HG02678 (cell line): ENCODE measurements around the gene OLFM1.
"Not testable (repeated sequence)": the region's sequence is repeated elsewhere in the genome, so short reads cannot be mapped to it uniquely, and the experiment has no call there.

Experiments used
- ATAC-seq: cut with Tn5 transposase; IDR thresholded peaks from one replicate; pipeline ENCODE4 v1.9.1; 2021; ENCODE audit warnings: mild to moderate bottlenecking, moderate library complexity; ENCODE audit not compliant: unreplicated experiment

OLFM1 gene

DNA sequence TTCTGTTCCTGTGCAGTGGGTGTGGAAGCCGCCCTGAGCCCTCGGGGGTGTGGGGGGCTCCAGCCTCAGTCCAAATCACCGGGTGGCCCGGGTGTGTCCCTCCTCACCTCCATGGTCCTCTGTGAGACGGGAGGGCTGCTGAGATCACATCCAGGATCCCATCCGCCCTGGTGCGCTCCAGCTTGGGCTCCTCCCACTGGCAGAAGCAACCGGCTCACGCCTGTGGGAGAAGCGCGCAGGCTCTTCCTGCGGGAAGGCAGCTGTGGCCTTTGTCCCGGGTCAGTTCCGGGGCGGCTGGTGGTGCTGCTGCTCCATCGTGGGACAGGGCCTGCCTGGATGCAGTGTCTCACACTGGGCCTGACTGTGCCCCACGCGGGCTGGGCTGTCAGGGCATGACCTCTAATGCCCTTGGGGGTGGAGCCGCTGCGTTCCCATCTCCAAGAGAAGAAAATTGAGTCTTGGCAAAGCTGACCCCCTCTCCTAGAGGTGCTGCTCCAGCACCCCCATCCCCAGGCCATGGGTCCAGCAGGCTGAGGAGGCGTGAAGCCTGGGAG, 18.5 kb downstream of the OLFM1 start:
- no peak for ATAC-seq

DNA sequence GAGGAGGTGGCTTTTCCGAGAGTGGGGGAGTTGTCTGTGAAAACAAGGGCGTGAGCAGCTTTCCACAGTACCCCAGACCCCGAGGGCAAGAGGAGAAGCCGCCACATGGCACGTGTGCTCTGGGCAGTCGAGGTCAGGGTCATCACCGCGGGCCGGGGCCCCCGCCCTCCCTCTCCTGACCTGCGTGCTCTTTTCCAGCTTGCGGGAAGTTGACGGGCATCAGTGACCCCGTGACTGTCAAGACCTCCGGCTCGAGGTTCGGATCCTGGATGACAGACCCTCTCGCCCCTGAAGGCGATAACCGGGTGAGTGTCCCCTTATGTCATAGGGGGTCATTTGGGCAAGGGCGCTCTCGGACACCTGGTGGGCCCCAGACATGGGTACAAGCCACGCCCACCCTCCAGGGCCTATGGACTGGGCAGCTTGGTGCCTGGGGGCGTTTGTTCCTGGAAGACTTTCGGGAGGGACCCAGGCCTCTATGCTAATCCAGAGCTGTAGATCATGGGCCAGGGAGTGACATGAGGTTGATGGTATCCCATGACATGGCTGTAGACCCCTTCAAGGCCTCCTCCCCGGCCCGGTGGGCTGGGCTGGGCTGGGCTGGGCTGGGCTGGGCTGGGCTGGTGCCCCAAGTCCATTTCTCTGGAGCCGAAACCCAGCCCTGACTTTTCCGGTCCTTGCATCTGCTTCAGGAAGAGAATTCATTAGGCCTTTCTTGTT, 19.2 kb downstream of the OLFM1 start:
- no peak for ATAC-seq

DNA sequence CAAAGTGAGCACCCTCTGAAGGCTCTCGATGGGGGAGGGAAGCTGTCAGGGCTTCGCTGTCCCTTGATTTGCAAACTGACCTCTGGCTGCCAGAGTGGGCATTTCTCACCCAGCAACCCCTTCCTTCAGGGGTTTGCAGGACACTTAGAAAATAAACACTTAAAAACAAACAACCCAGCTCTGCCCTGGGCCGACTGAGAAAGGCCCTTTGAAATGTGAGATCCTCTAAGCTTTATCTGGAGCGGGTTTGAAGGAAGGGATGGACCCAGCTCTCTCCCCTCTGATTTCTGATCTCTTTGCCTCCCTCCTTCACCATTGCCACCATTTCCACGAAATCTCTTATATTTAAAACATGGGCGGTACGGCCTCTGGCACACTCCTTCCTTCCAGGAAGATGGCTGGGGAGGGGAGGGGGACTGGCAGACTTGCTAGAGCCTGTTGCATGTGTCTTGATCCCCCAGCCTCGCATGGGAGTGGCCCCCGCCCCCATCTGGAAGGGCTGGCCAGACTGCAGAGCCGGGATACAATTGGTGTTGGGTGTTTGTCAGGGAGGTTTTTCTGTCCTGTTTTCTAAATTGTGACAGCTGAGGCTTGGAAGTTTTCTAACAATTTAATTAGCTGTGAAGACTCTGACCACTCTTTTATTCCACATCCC, 20.2 kb downstream of the OLFM1 start:
- ATAC-seq, result no peak

DNA sequence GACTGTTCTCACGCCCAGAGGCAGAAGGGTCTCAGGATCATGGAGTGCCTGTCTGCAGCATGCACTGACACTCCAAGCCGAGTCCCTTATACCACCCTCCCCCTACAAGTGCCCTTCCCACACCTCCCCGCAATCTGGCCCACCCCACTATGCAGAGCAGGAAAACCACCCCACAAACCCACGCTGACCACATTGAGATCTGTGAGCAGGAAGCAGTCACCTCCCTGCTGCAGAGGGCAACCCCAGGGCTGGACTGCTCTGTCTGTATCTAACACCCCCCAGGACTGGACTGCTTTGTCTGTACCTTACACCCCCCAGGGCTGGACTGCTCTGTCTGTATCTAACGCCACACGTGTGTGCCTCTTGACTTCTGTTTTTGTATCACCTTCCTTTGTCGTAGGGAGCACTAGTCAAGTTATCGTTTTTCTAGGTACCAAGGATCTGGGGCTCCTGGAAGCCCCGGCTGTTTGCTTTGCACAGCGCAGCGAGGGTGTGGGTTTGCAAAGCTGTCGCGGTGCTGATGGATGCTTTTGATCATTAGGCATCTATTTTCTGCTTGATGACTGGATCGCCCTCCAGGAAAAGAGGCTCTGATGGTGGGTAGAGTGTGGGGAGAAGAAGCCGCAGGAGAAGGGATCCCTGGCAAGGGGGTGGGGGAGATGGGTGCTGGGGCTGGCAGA, 21.5 kb downstream of the OLFM1 start:
- no peak for ATAC-seq

DNA sequence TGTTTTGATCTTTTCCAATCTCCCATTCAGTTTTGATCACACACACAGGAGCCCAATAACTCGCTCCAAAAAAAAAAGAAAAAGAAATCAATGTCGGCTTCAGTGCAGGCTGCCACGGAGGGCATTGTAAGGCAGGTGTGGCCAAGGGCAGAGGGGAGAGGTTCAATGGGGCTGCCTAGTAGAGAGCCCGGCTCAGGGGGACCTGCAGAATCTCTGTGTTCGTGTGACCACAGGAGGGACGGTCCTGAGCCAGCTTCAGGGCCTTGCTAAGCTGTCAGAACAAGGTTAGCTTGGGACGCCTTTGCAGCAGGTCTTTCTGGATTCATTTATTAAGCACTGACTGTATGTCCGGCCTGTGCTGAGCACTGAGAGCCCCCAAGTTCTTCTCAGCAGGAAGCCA, 22.2 kb downstream of the OLFM1 start:
- no peak for ATAC-seq

DNA sequence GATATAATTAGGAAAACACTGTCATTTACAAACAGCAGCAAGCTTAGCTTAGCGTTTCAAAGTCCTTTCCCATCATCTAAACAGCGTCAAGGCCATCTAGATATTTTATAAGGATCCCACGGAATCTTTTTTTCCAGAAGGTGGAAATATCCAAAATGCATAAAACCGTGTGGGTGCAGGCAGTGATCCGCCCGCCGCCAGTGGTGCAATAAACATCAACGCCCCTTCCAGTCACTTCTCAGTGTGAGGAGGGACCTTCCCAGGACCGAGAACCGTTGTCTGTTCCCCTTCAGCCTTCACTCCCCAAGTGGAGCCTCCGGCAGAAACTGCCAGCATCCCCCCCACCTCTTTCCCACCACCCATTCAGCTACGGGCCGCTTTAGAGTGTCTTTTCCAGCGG, 22.9 kb downstream of the OLFM1 start:
- ATAC-seq, result no peak

- ATAC-seq, result not testable (repeated sequence)
These were observed 24.1 kb downstream of the OLFM1 start for GRCh38 chr9:135111600-135111999.

DNA sequence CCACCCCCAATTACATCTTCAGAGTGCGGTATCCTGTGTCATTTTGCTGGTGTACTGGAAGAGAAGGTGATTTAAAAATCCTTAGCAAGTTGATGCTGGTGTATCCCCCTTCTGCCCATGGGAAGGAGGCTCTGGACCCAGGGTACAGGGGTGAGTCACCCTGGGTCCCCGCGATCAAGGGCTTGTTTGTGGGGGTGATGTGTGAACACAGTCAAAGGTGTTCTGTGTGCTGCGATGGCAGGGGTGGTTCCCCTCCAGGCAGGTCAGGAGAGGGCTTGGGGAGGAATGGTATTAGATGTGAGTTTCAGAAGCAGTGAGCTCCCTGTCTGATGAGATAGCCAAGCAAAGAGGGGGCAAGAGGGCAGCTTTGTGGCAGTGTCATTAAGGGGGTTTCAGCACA, 28.9 kb downstream of the OLFM1 start:
- ATAC-seq, result no peak

- ATAC-seq, result no peak
These were observed 29.4 kb downstream of the OLFM1 start for GRCh38 chr9:135116881-135117280.

- no peak for ATAC-seq
These were observed 29.8 kb downstream of the OLFM1 start for GRCh38 chr9:135117281-135117680.

DNA sequence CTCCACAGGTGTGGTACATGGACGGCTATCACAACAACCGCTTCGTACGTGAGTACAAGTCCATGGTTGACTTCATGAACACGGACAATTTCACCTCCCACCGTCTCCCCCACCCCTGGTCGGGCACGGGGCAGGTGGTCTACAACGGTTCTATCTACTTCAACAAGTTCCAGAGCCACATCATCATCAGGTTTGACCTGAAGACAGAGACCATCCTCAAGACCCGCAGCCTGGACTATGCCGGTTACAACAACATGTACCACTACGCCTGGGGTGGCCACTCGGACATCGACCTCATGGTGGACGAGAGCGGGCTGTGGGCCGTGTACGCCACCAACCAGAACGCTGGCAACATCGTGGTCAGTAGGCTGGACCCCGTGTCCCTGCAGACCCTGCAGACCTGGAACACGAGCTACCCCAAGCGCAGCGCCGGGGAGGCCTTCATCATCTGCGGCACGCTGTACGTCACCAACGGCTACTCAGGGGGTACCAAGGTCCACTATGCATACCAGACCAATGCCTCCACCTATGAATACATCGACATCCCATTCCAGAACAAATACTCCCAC, 32.1 kb downstream of the OLFM1 start:
- no peak for ATAC-seq

- ATAC-seq, result no peak
These were observed 32.8 kb downstream of the OLFM1 start for GRCh38 chr9:135120249-135120648.

GRCh38 chr9:135122316-135122715, 34.8 kb downstream of the OLFM1 start:
- ATAC-seq, result no peak

DNA sequence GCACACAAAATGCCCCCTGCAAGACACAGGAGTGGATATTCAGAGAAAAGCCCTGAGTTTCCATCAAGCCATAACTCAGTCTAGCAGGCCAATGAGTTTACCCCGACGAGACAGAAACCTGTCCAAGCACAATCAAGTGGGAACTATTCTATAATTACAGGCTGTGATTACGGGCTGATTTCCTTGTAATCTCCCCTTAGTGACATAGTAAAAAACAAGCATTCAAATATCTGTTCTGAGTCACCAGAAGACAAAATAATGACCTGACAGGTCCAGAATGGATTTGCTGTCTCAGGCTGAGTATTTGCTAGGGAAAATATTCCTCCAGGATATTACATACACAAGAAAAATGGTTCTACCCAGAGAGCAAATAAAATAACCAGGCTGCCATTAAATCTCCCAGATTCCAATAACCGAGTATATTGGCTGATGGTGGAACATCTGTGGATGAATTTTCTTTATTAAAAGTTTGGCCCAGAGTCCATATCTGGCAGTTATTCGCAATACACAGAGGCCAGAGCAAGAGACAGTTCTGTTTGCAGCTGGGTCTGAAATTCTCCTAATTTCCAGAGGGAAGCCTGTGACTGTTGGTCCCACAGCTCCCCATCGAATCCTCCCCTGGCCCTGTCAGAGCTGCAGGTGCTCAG, 35.8 kb downstream of the OLFM1 start:
- ATAC-seq, result no peak

GRCh38 chr9:135123773-135124134, 36.3 kb downstream of the OLFM1 start:
- no peak for ATAC-seq

DNA sequence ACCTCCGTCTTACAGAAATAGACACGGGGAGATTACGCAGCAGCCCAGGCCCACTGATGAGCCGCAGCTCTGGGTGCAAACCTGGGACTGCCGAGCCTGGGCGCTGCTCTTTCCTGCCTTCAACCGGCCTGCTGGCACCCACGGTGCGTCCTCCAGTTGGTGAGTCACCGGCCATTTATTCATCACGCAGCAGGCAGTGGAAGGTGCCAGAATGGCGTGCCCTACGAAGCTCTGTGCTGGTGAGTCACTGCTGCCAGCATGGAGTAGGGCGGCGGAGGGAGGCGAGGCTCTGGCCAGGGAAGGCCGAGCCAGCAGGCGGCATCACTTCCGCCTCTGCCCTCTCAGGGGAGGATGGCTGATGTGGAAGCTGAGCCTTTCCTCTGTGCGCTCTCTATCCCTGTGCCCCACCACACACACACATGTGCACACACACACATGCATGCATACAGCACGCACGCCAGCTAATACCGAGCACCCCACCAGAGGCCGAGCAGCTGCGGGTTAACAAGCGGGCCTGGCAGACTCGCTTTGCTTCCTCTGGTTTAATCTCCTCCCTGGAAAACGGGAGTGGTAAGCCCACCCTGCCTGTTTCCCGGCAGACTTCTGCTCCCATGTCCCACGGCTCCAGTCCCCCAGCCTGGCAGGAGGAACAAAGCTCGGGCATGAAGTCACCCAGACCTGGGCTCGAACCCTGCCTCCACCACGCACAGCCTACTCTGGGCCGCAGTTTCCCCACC, 39.2 kb downstream of the OLFM1 start:
- ATAC-seq, result no peak

- no peak for ATAC-seq
These were observed 40.5 kb downstream of the OLFM1 start for GRCh38 chr9:135127718-135128670.

- no peak for ATAC-seq
These were observed 41.7 kb downstream of the OLFM1 start for GRCh38 chr9:135129137-135129695.
